HCT116 (cell line): ENCODE measurements around the gene VTI1A. TPM values are rescaled to one million over a fixed set of nuclear protein-coding genes. Genes with fewer than 3 reads are reported as not detected.

ENCODE experiments used
- ATAC-seq: fragments of 200-7000 bp; cut with Tn5 transposase; 2 replicates; pipeline ENCODE4 v1.9.1; 2020; ENCODE audit warnings: mild to moderate bottlenecking, moderate library complexity
- BruUV-seq: library from RNA; stranded (reverse); fragments of 400-500 nt; replicated peaks from 2 replicates; lab custom pipeline; 2021; lab: Mats Ljungman, UMichigan
- CTCF ChIA-PET: fragments of 300-600 bp; sonication (Branson Sonifier 250); formaldehyde crosslinking; loops from one replicate; lab custom pipeline; 2021; ENCODE audit warnings: antibody characterized with exemption; lab: Charles Lee
- POLR2A ChIA-PET: fragments of 300-600, 350-600 bp; sonication (Branson Sonifier 250); formaldehyde crosslinking; loops from one replicate; lab custom pipeline; 2021; ENCODE audit warnings: antibody characterized with exemption; lab: Charles Lee
- RAD21 ChIA-PET, 2 experiments: fragments of 300-600 bp; sonication (Branson Sonifier 250); formaldehyde crosslinking; loops; one replicate each; lab custom pipeline; 2023; ENCODE audit warnings: low total read pairs in 2 of 2; ENCODE audit not compliant: uncharacterized antibody in 2 of 2, unreplicated experiment in 2 of 2, low non-redundant PET in 1 of 2; lab: Charles Lee
- DNase-seq: peaks from one replicate; pipeline ENCODE4 v3.0.0-alpha.2; 2010; ENCODE audit warnings: low read depth, low spot score
- H2AFZ ChIP-seq: fragments of 200-600 bp; shearing (Covaris generic), sonication (generic); 2 replicates; pipeline ENCODE4 v1.6.1; 2017; ENCODE audit warnings: low read depth, mixed run types, mixed read lengths, antibody characterized with exemption, low read length; ENCODE audit not compliant: poor library complexity, severe bottlenecking
- H3K27ac ChIP-seq: 2 replicates; pipeline ENCODE4 v1.5.1; 2012; ENCODE audit warnings: low read depth, low read length
- H3K27me3 ChIP-seq: fragments of 200-600 bp; sonication (generic); 2 replicates; pipeline ENCODE4 v1.6.1; 2016; ENCODE audit warnings: mixed run types, low read length, mixed read lengths; ENCODE audit not compliant: insufficient read depth
- H3K36me3 ChIP-seq, 2 experiments: fragments of 200-500 bp in 1 of 2; fragments of 200-600 bp in 1 of 2; sonication (Bioruptor generic) in 1 of 2; sonication (generic) in 1 of 2; 2 replicates each; pipeline versions ENCODE4 v1.5.1 to v1.6.1; 2014 to 2016; ENCODE audit warnings: low read length in 2 of 2, inconsistent platforms in 1 of 2, mixed read lengths in 1 of 2, mixed run types in 1 of 2; ENCODE audit not compliant: insufficient read depth in 2 of 2, control insufficient read depth in 1 of 2
- H3K4me1 ChIP-seq, 2 experiments: fragments of 200-600 bp in 1 of 2; sonication (generic) in 1 of 2; 2 replicates each; pipeline versions ENCODE4 v1.5.1 to v1.6.1; 2012 to 2017; ENCODE audit warnings: low read length in 2 of 2, inconsistent platforms in 1 of 2, mild to moderate bottlenecking in 1 of 2, mixed read lengths in 1 of 2, mixed run types in 1 of 2, moderate library complexity in 1 of 2; ENCODE audit not compliant: insufficient read depth in 2 of 2, control insufficient read depth in 1 of 2
- H3K4me2 ChIP-seq: fragments of 200-600 bp; sonication (generic); 2 replicates; pipeline ENCODE4 v1.6.1; 2017; ENCODE audit warnings: mixed run types, low read length, mixed read lengths
- H3K4me3 ChIP-seq, 2 experiments: fragments of 200-600 bp in 1 of 2; sonication (generic) in 1 of 2; replicated peaks in 1 of 2; 2 replicates each; pipeline ENCODE4 v1.5.1; 2011 to 2016; ENCODE audit warnings: low read length in 2 of 2, control low read depth in 1 of 2, low read depth in 1 of 2, mild to moderate bottlenecking in 1 of 2, mixed read lengths in 1 of 2, mixed run types in 1 of 2
- H3K79me2 ChIP-seq: fragments of 200-600 bp; sonication (generic); 2 replicates; pipeline ENCODE4 v1.6.1; 2017; ENCODE audit warnings: mild to moderate bottlenecking, mixed run types, low read length, moderate library complexity, mixed read lengths; ENCODE audit not compliant: insufficient read depth
- H3K9ac ChIP-seq: fragments of 200-600 bp; sonication (generic); 2 replicates; pipeline ENCODE4 v1.6.1; 2016; ENCODE audit warnings: low read length, mixed read lengths
- H3K9me2 ChIP-seq: fragments of 200-600 bp; sonication (generic), shearing (Covaris generic); 2 replicates; pipeline ENCODE4 v1.6.1; 2017; ENCODE audit warnings: mixed run types, mild to moderate bottlenecking, moderate library complexity; ENCODE audit not compliant: insufficient read depth
- H3K9me3 ChIP-seq, 2 experiments: fragments of 200-500 bp in 1 of 2; fragments of 200-600 bp in 1 of 2; sonication (Bioruptor generic) in 1 of 2; sonication (generic) in 1 of 2; 2 replicates each; pipeline ENCODE4 v1.6.1; 2014 to 2017; ENCODE audit warnings: low read length in 2 of 2, mixed read lengths in 2 of 2, inconsistent platforms in 1 of 2, low read depth in 1 of 2, mild to moderate bottlenecking in 1 of 2, mixed run types in 1 of 2, moderate library complexity in 1 of 2; ENCODE audit not compliant: control insufficient read depth in 1 of 2, insufficient read depth in 1 of 2
- H4K20me1 ChIP-seq: fragments of 200-600 bp; sonication (generic), shearing (Covaris generic); 2 replicates; pipeline ENCODE4 v1.6.1; 2017; ENCODE audit warnings: mixed run types, mild to moderate bottlenecking, moderate library complexity; ENCODE audit not compliant: insufficient read depth
- ATF3 ChIP-seq: IDR thresholded peaks from 2 replicates; pipeline ENCODE4 v1.6.1; 2012
- CBX3 ChIP-seq: IDR thresholded peaks from 2 replicates; pipeline ENCODE4 v1.6.1; 2012; ENCODE audit warnings: low read depth
- ELF1 ChIP-seq: IDR thresholded peaks from 2 replicates; pipeline ENCODE4 v1.6.1; 2012; ENCODE audit warnings: low read depth, borderline replicate concordance
- EZH2 ChIP-seq: fragments of 200-600 bp; sonication (generic); IDR thresholded peaks from 2 replicates; pipeline ENCODE4 v1.6.1; 2017; ENCODE audit warnings: antibody characterized with exemption, mixed run types
- FOSL1 ChIP-seq: IDR thresholded peaks from 2 replicates; pipeline ENCODE4 v1.6.1; 2012; ENCODE audit warnings: low read depth
- JUND ChIP-seq: IDR thresholded peaks from 2 replicates; pipeline ENCODE4 v1.6.1; 2012
- POLR2A ChIP-seq: IDR thresholded peaks from 2 replicates; pipeline ENCODE4 v1.7.0; 2011; ENCODE audit warnings: borderline replicate concordance; ENCODE audit not compliant: insufficient read depth, insufficient read length; ENCODE audit errors: extremely low read depth
- SP1 ChIP-seq: IDR thresholded peaks from 2 replicates; pipeline ENCODE4 v1.6.1; 2012; ENCODE audit warnings: low read depth
- TCF7L2 ChIP-seq: IDR thresholded peaks from 2 replicates; pipeline ENCODE4 v1.7.0; 2011; ENCODE audit warnings: borderline replicate concordance, inconsistent platforms; ENCODE audit not compliant: insufficient read depth, insufficient read length; ENCODE audit errors: extremely low read depth
- YY1 ChIP-seq: IDR thresholded peaks from 2 replicates; pipeline ENCODE4 v1.6.1; 2011; ENCODE audit warnings: low read length, low read depth, moderate library complexity, mild to moderate bottlenecking; ENCODE audit not compliant: insufficient replicate concordance; ENCODE audit errors: extremely low read depth
- ZBTB33 ChIP-seq: IDR thresholded peaks from 2 replicates; pipeline ENCODE4 v1.6.1; 2011; ENCODE audit warnings: mild to moderate bottlenecking, low read length, moderate library complexity; ENCODE audit not compliant: insufficient replicate concordance; ENCODE audit errors: extremely low read depth
- ZFX ChIP-seq: fragments of 450-650 bp; IDR thresholded peaks from 2 replicates; pipeline ENCODE4 v1.6.1; 2017
- ZNF274 ChIP-seq: fragments of 200-500 bp; sonication (Bioruptor generic); IDR thresholded peaks from 2 replicates; pipeline ENCODE4 v1.6.1; 2014; ENCODE audit warnings: mild to moderate bottlenecking, low read depth, low read length, inconsistent platforms
- intact Hi-C: fragments of 100-400 bp; cut with micrococcal nuclease; formaldehyde crosslinking; loops from 2 replicates; pipeline ENCODE4 v1.10.0; 2022
- total RNA-seq: library from RNA; stranded (reverse); gene quantifications from one replicate; pipeline ENCODE4 v1.2.1, GENCODE V29; 2021; ENCODE audit not compliant: unreplicated experiment
- TF ChIP-seq, protein P1 (sequence below): IDR thresholded peaks from 2 replicates; pipeline ENCODE4 v1.6.1; 2012
- TF ChIP-seq, protein P2 (sequence below), 3 experiments: fragments of 200-600 bp in 1 of 3; sonication (generic) in 1 of 3; IDR thresholded peaks in 2 of 3; conservative IDR thresholded peaks in 1 of 3; 2 replicates each; pipeline ENCODE4 v1.5.1; 2012 to 2017; ENCODE audit warnings: low read depth in 2 of 3, low read length in 2 of 3, antibody characterized with exemption in 1 of 3, borderline replicate concordance in 1 of 3, control low read depth in 1 of 3, mild to moderate bottlenecking in 1 of 3, mixed read lengths in 1 of 3, mixed run types in 1 of 3, moderate library complexity in 1 of 3; ENCODE audit not compliant: insufficient read depth in 1 of 3

VTI1A gene
- total RNA-seq, 1 experiment from 2014 or later, result 80.7 TPM

DNA sequence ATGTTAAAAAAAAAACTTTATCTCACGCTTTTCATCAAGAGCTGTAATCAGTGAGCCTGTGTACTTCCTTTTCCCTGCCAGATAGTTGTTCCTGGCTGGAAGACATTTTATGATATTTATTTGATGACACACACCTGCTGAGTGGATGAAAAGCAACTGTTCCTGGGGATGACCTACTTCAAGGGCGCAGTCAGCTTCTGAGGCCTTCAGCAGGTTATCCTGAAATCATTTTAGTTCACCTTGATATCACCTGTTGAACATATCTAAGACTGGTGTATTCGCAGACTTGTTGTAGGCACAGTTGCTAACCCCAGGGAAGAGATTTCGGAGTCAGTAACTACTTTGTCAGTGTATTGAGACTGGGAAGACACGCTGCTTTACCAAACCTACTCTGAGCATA, 268.6 kb downstream of the VTI1A start:
- H3K4me2 ChIP-seq, result no peak overlapping the region
- DNase-seq (no peak), ATAC-seq (no peak)
- H3K9me2 ChIP-seq, result no peaks in the 10 kb centered on the region
- no peaks in the 10 kb centered on the region for H3K36me3 ChIP-seq
- H3K27ac ChIP-seq, result no peak overlapping the region
- no peaks in the 10 kb centered on the region for H3K27me3 ChIP-seq
- H3K4me3 ChIP-seq, result no peak overlapping the region
- RAD21 ChIA-PET, result no interaction called here
- H3K9me3 ChIP-seq, result no peaks in the 10 kb centered on the region
- CTCF ChIA-PET, result no interaction called here
- peaks cover 25 to 30% of the 10 kb centered on the region in 2 experiments for H3K4me1 ChIP-seq
- no peaks in the 10 kb centered on the region; the same call in 1 of the 2 replicates for H3K79me2 ChIP-seq
- no peak overlapping the region for H3K9ac ChIP-seq
- H2AFZ ChIP-seq, result no peak overlapping the region
- intact Hi-C loops, result no loop called here
- TF ChIP-seq ZBTB33 (no peak), JUND (0 out of 2 replicates have a peak, but pooled peaks have one; percentile 26), TCF7L2 (peak; percentile 55), FOSL1 (0 out of 2 replicates have a peak, but pooled peaks have one; percentile 14)
- H4K20me1 ChIP-seq, result no peaks in the 10 kb centered on the region
- no TSS peak for BruUV-seq
- POLR2A ChIA-PET, result no interaction called here

- no TSS peak for BruUV-seq
- Histone ChIP-seq H3K9me3 (no peaks in the 10 kb centered on the region), H3K9ac (no peak overlapping the region), H3K36me3 (no peaks in the 10 kb centered on the region), H3K4me3 (no peak overlapping the region), H3K27ac (no peak overlapping the region; the same call in 1 of the 2 replicates), H3K4me1 (peaks cover 25 to 34% of the 10 kb centered on the region in 2 experiments), H3K9me2 (no peaks in the 10 kb centered on the region), H3K27me3 (no peaks in the 10 kb centered on the region), H4K20me1 (no peaks in the 10 kb centered on the region), H3K79me2 (no peaks in the 10 kb centered on the region; the same call in 1 of the 2 replicates), H3K4me2 (peak overlapping the region; percentile 52; the same call in 1 of the 2 replicates), H2AFZ (no peak overlapping the region)
- POLR2A ChIA-PET, result no interaction called here
- CTCF ChIA-PET, result no interaction called here
- RAD21 ChIA-PET, result no interaction called here
- no peak for DNase-seq
- intact Hi-C loops, result no loop called here
- ATAC-seq, result no peak
- no peak for TF ChIP-seq ZFX
- no peak for TF ChIP-seq ELF1
- no peak for TF ChIP-seq ATF3
- TF ChIP-seq TCF7L2, result no peak
- TF ChIP-seq FOSL1, result no peak
- no peak for TF ChIP-seq CBX3
- no peak for TF ChIP-seq SP1
- TF ChIP-seq, protein P1, sequence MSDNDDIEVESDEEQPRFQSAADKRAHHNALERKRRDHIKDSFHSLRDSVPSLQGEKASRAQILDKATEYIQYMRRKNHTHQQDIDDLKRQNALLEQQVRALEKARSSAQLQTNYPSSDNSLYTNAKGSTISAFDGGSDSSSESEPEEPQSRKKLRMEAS, result no peak
- TF ChIP-seq EZH2, result no peak
- TF ChIP-seq JUND, result no peak
- no peak for TF ChIP-seq ZNF274
- TF ChIP-seq, protein P2, sequence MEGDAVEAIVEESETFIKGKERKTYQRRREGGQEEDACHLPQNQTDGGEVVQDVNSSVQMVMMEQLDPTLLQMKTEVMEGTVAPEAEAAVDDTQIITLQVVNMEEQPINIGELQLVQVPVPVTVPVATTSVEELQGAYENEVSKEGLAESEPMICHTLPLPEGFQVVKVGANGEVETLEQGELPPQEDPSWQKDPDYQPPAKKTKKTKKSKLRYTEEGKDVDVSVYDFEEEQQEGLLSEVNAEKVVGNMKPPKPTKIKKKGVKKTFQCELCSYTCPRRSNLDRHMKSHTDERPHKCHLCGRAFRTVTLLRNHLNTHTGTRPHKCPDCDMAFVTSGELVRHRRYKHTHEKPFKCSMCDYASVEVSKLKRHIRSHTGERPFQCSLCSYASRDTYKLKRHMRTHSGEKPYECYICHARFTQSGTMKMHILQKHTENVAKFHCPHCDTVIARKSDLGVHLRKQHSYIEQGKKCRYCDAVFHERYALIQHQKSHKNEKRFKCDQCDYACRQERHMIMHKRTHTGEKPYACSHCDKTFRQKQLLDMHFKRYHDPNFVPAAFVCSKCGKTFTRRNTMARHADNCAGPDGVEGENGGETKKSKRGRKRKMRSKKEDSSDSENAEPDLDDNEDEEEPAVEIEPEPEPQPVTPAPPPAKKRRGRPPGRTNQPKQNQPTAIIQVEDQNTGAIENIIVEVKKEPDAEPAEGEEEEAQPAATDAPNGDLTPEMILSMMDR (IDR thresholded peaks at IDR 0.05 in 2 of 3, conservative IDR thresholded peaks at IDR 0.05 in 1 of 3; ENCODE audit: borderline replicate concordance in 1 of 3, insufficient read depth in 1 of 3, low read depth in 2 of 3, low read length in 2 of 3), result no peak
- TF ChIP-seq POLR2A, result no peak
- TF ChIP-seq YY1, result no peak
Measured at GRCh38 chr10:112716076-112716475, 269.1 kb downstream of the VTI1A start.
